Left ventricle myocardium inferior (tissue), 1 donor: ENCODE data around the gene POLN. TPM values are rescaled to one million over a fixed set of nuclear protein-coding genes. Genes with fewer than 3 reads are reported as not detected.

Source experiments
- DNase-seq: peaks from one replicate; pipeline ENCODE4 v3.0.0-alpha.2; 2020
- H3K27ac ChIP-seq: fragments of 200-600 bp; replicated peaks from 2 replicates; pipeline ENCODE4 v1.8.0; 2021
- H3K27me3 ChIP-seq: fragments of 200-600 bp; 2 replicates; pipeline ENCODE4 v1.8.0; 2021; ENCODE audit warnings: low read depth
- H3K36me3 ChIP-seq: fragments of 200-600 bp; 2 replicates; pipeline ENCODE4 v1.8.0; 2021
- H3K4me1 ChIP-seq: fragments of 200-600 bp; 2 replicates; pipeline ENCODE4 v1.8.0; 2021
- H3K4me3 ChIP-seq: fragments of 200-600 bp; 2 replicates; pipeline ENCODE4 v1.8.0; 2021; ENCODE audit warnings: mild to moderate bottlenecking, moderate library complexity
- H3K9me3 ChIP-seq: fragments of 200-600 bp; replicated peaks from 2 replicates; pipeline ENCODE4 v1.8.0; 2021
- CTCF ChIP-seq: fragments of 200-600 bp; IDR thresholded peaks from 2 replicates; pipeline ENCODE4 v1.8.0; 2021; ENCODE audit warnings: antibody characterized with exemption, mild to moderate bottlenecking, borderline replicate concordance
- intact Hi-C: fragments of 100-400 bp; cut with micrococcal nuclease; formaldehyde crosslinking; loops from one replicate; pipeline ENCODE4 v1.11.0; 2022
- total RNA-seq: library from RNA; stranded (reverse); fragmentation: NEBNext Ultra II Directional; extraction: Animal tissue kit (Norgen Biotek cat#: 25700); gene quantifications from one replicate; pipeline ENCODE4 v1.2.1, GENCODE V29; 2021
- donor health status: DM: no; HTN: yes; CAD: no; lungs with severe emphysema.

Gene POLN
- total RNA-seq, 1 donor from 2014 or later = 2.2 TPM

DNA sequence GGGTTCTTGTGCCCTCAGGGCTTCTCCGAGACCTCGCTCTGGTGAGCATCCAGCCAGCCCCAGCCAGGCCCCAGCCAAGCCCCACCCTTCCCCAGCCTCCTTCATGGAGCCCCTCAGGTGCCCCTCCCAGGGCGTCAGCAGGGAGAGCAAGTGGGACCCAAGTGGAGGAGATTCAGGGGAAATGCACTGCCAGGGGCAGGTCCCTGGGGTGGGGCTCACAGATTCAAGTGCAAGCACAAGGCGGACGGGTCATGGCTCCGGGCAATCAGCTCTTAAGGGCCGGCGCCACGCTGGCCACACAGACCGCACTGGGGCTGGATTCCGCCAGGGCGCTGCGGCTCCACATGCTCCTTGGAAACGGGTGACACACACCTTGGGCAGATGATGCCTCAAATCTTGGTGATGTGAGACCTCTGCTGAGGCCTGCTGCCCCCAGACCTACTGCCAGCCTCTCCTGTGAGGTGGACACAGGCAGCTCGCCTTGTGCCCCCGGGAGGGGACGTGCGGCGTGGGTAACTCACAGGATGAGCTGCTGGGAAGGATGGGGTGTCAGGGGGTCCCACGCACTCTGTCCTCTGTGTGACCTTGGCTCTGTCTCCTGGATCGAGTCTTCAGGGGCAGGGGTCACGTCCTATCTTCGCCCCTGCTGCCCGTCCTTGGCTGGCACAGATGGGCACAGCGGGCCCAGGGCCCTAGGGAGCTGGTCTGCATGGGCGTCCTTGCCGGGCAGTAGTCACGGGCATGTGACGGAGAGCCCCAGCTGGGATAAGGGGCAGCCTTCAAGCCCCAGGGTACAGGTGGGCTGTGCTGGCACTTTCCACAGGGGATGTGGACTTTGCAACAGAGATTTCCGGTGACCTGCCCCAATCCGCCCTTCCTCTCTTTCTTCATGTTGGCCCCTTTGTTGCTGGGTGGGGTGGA, 165.7 kb downstream of the POLN start:
- peaks cover under 1% of the 10 kb centered on the region for H3K27me3 ChIP-seq
- H3K4me1 ChIP-seq = no peaks in the 10 kb centered on the region
- H3K36me3 ChIP-seq = no peaks in the 10 kb centered on the region
- intact Hi-C loops = no loop called here
- no peak overlapping the region for H3K4me3 ChIP-seq
- no peak overlapping the region for H3K27ac ChIP-seq
- H3K9me3 ChIP-seq = no peaks in the 10 kb centered on the region
- DNase-seq = no peak
- TF ChIP-seq CTCF = no peak

GRCh38 chr4:2075171-2075986, 166.5 kb downstream of the POLN start:
- Histone ChIP-seq H3K36me3 (no peaks in the 10 kb centered on the region), H3K4me1 (no peaks in the 10 kb centered on the region), H3K27ac (no peak overlapping the region), H3K9me3 (no peaks in the 10 kb centered on the region), H3K27me3 (peaks cover 10% of the 10 kb centered on the region), H3K4me3 (no peak overlapping the region)
- intact Hi-C loops = no loop called here
- DNase-seq = no peak
- TF ChIP-seq CTCF = no peak

DNA sequence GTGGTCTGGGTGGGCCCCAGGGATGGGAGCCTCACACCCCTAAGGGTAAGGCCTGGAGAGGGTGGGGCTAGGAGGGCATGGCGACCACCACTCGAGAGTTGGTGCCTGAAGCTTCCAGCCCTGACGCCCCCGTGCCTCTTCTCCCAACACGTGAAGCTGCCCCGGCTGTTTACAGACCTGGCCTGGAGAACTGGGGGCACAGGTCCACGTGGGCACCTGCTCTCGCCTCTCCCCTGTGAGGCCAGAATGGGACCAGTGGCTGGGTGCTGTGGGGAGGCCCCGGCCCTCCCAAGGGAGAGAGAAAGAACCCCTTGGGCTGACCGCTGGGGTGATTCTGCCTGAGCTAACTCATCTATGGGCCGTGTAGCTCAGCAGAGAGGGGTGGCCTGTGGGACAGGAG, 167.3 kb downstream of the POLN start:
- Histone ChIP-seq H3K4me1 (no peaks in the 10 kb centered on the region), H3K36me3 (no peaks in the 10 kb centered on the region), H3K27ac (no peak overlapping the region), H3K9me3 (no peaks in the 10 kb centered on the region), H3K4me3 (no peak overlapping the region), H3K27me3 (peaks cover 17% of the 10 kb centered on the region)
- no peak for DNase-seq
- intact Hi-C loops = no loop called here
- TF ChIP-seq CTCF = no peak

DNA sequence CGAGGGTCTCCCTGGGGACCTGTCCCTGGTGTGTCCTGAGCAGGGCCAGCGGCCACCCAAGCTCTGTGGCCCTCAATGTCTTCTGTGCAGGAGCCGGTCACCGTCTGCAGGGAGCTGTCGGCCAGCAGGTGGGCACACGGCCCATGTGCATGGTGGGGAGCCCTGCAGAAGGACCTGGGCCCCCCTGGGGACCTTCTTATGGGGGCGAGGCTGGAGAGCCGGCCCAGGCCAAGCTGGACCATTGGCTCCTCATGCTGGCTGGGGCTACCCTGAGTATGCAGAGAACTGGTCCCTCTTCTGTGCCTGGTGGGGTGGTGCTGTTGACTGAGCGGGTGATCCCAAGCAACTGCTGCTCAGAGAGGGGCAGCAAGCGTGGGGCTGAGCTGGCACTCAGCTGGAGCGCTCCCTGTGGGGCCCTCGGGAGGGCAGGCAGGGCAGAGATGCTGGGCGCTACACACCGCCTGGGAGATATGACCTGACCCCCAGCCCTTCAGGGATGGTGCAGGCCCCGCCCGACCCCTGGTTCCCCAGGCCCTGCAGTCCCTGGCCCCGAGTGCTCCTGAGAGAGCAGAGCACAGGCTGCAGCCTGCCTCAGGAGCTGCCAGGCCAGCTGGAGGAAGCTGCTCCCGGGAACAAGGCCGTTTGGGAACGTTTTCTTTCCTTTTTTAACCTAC, 168.0 kb downstream of the POLN start:
- Histone ChIP-seq H3K4me1 (no peaks in the 10 kb centered on the region), H3K27ac (no peak overlapping the region), H3K4me3 (no peak overlapping the region), H3K27me3 (peaks cover 24% of the 10 kb centered on the region), H3K36me3 (no peaks in the 10 kb centered on the region), H3K9me3 (no peaks in the 10 kb centered on the region)
- intact Hi-C loops = no loop called here
- DNase-seq = no peak
- TF ChIP-seq CTCF = no peak
